ENCODE results near the gene CNTN1. TPM values are rescaled to one million over a fixed set of nuclear protein-coding genes. Genes with fewer than 3 reads are reported as not detected.

The CNTN1 gene
- total RNA-seq, 1 donor from 2014 or later, result 0.46 TPM

DNA sequence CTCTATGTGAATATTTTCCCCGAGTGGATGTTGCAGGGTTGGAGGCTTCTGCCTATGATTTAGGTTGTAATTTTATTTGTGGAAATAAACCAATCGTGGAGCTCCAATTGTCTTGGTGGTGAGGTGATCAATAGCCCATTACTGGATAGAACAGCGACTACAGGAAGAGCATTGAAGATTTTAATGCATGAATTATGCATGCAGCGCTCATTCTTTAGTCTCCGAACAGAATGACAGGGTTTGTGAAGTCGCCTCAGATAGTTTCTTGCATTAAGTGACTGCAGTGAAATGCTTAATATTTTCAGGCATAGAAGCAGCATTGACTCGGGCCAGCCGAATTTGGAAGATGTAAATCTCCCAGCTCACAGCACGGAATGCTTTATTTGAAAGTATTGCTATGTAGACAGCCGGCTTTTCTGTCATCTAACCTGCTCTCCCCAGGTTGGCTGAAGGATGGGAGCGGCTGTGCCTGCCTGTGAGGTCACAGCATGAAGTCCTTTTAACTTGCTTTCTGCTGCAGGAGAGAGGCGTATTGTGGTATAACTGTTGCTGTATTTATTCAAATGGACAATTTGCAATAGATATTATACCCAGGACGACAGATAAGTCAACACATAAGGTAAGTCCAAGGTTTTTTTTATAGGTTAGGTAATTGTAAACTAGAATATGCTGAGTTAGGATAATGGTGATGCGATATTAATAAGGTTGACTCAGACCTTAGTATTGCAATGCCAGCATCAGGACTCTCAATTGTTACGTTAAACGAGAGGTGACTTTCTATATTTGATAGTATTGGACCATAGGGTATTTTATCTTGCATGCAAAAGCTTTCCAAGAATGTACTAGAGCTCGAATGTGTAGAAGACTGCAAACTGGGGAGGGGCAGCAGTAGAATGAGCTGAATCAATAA, 135.7 kb downstream of the CNTN1 start:
- H3K27me3 Mint-ChIP-seq (ENCODE audit: unreplicated experiment), result no peaks in the 10 kb centered on the region
- no peak overlapping the region for H3K4me3 Mint-ChIP-seq (ENCODE audit: unreplicated experiment)
- TF ChIP-seq, protein P1, sequence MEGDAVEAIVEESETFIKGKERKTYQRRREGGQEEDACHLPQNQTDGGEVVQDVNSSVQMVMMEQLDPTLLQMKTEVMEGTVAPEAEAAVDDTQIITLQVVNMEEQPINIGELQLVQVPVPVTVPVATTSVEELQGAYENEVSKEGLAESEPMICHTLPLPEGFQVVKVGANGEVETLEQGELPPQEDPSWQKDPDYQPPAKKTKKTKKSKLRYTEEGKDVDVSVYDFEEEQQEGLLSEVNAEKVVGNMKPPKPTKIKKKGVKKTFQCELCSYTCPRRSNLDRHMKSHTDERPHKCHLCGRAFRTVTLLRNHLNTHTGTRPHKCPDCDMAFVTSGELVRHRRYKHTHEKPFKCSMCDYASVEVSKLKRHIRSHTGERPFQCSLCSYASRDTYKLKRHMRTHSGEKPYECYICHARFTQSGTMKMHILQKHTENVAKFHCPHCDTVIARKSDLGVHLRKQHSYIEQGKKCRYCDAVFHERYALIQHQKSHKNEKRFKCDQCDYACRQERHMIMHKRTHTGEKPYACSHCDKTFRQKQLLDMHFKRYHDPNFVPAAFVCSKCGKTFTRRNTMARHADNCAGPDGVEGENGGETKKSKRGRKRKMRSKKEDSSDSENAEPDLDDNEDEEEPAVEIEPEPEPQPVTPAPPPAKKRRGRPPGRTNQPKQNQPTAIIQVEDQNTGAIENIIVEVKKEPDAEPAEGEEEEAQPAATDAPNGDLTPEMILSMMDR (IDR thresholded peaks at IDR 0.05; ENCODE audit: unreplicated experiment), result no peak
- no peaks in the 10 kb centered on the region for H3K4me1 Mint-ChIP-seq (ENCODE audit: unreplicated experiment)
- no peaks in the 10 kb centered on the region for H3K9me3 Mint-ChIP-seq (ENCODE audit: unreplicated experiment)
- H3K36me3 Mint-ChIP-seq (ENCODE audit: low read depth, unreplicated experiment), result no peaks in the 10 kb centered on the region
- DNase-seq (ENCODE audit: low spot score), result no peak
- H3K27ac Mint-ChIP-seq (ENCODE audit: unreplicated experiment), result no peak overlapping the region

DNA sequence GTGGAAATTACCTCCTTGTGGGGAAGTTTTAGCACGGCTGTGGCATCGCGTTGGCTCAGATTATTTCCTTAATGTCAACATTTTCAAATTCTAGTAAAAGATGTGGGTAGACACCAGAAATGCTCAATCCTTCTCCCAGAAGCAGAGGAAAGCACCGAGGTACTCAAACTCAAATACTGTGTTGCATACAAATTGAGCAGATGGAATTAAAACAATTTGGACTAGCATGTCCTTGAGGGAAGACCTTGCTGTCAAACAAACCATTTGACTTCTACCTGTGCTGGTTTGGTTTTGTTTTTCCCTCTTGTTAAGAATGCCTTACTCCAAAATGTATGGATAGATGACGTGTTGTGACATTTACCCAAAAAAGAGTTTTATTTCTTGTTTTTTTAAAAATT, 136.4 kb downstream of the CNTN1 start:
- TF ChIP-seq, protein P1 (IDR thresholded peaks at IDR 0.05; ENCODE audit: unreplicated experiment), result no peak
- no peak overlapping the region for H3K27ac Mint-ChIP-seq (ENCODE audit: unreplicated experiment)
- DNase-seq (ENCODE audit: low spot score), result no peak
- H3K36me3 Mint-ChIP-seq (ENCODE audit: low read depth, unreplicated experiment), result no peaks in the 10 kb centered on the region
- H3K27me3 Mint-ChIP-seq (ENCODE audit: unreplicated experiment), result no peaks in the 10 kb centered on the region
- no peaks in the 10 kb centered on the region for H3K4me1 Mint-ChIP-seq (ENCODE audit: unreplicated experiment)
- H3K9me3 Mint-ChIP-seq (ENCODE audit: unreplicated experiment), result no peaks in the 10 kb centered on the region
- H3K4me3 Mint-ChIP-seq (ENCODE audit: unreplicated experiment), result no peak overlapping the region

DNA sequence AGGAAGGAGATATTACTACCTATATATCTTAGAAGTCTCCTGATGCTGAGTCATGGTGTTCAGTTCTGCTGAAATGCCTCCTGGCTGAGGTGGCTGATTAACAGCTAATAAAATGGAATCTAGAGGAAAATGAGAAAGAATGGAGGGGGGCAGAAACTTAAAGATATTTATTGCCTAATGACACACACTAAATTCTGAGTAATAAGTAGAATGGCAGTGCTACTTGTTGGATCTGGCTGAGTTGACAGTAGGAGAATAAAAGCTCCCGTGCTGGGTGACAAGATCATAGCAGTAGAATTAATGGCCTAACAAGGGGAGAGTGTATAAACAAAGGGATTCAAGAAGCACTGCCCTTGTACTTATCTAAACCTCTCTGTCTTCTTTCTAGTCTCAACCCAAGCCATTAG, 137.5 kb downstream of the CNTN1 start:
- Mint-ChIP-seq H3K4me3 (ENCODE audit: unreplicated experiment) (no peak overlapping the region), H3K9me3 (ENCODE audit: unreplicated experiment) (no peaks in the 10 kb centered on the region), H3K27me3 (ENCODE audit: unreplicated experiment) (no peaks in the 10 kb centered on the region), H3K27ac (ENCODE audit: unreplicated experiment) (no peak overlapping the region), H3K36me3 (ENCODE audit: low read depth, unreplicated experiment) (no peaks in the 10 kb centered on the region), H3K4me1 (ENCODE audit: unreplicated experiment) (no peaks in the 10 kb centered on the region)
- DNase-seq (ENCODE audit: low spot score), result no peak
- TF ChIP-seq, protein P1 (IDR thresholded peaks at IDR 0.05; ENCODE audit: unreplicated experiment), result no peak

DNA sequence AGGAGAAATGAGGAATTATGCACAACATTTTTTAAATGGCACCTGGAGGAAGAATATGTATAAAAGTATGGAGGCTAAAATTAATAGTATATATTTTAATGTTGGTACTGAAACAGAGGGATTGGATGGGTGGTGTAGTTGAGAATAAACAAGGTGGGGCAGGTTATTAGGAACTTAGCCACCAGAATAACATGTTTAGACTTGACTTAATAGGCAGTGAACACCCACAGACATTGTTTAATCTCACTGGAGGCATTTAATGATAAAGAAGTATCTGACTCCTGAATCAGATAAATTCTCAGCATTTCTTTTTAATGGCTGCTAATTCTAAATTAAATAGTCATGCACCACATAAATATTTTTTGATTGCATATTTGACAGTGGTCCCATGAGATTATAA, 139.7 kb downstream of the CNTN1 start:
- H3K9me3 Mint-ChIP-seq (ENCODE audit: unreplicated experiment), result no peaks in the 10 kb centered on the region
- no peaks in the 10 kb centered on the region for H3K4me1 Mint-ChIP-seq (ENCODE audit: unreplicated experiment)
- DNase-seq (ENCODE audit: low spot score), result no peak
- H3K36me3 Mint-ChIP-seq (ENCODE audit: low read depth, unreplicated experiment), result no peaks in the 10 kb centered on the region
- no peaks in the 10 kb centered on the region for H3K27me3 Mint-ChIP-seq (ENCODE audit: unreplicated experiment)
- TF ChIP-seq, protein P1 (IDR thresholded peaks at IDR 0.05; ENCODE audit: unreplicated experiment), result no peak
- no peak overlapping the region for H3K27ac Mint-ChIP-seq (ENCODE audit: unreplicated experiment)
- H3K4me3 Mint-ChIP-seq (ENCODE audit: unreplicated experiment), result no peak overlapping the region

DNA sequence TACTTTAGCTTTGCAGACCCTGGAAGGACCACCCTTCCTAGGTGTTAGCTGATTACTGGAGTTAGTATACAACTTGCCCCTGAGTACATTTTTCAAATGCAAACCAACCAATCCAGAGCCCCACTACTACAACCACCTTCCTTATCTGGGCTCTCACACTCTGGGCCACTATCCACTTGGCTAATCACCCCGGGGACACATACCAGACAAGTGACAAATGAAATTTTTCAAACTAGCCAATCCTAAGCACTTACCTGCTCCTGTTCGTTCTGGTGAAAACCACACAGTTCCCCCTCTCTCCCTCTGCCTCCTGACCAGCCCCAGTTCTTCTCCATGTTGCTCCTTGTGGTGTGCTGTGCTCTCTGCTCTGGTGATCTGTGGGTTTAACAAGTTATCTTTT, 140.4 kb downstream of the CNTN1 start:
- no peak overlapping the region for H3K27ac Mint-ChIP-seq (ENCODE audit: unreplicated experiment)

More for the DNA sequence above, 140.4 kb downstream of the CNTN1 start:
- no peaks in the 10 kb centered on the region for H3K9me3 Mint-ChIP-seq (ENCODE audit: unreplicated experiment)
- TF ChIP-seq, protein P1 (IDR thresholded peaks at IDR 0.05; ENCODE audit: unreplicated experiment), result no peak
- H3K36me3 Mint-ChIP-seq (ENCODE audit: low read depth, unreplicated experiment), result no peaks in the 10 kb centered on the region
- no peak for DNase-seq (ENCODE audit: low spot score)
- H3K4me3 Mint-ChIP-seq (ENCODE audit: unreplicated experiment), result no peak overlapping the region
- no peaks in the 10 kb centered on the region for H3K27me3 Mint-ChIP-seq (ENCODE audit: unreplicated experiment)
- H3K4me1 Mint-ChIP-seq (ENCODE audit: unreplicated experiment), result no peaks in the 10 kb centered on the region

Measured in endothelial cell (in vitro differentiated cells).